Stimulated activated CD4-positive, alpha-beta T cell treated with anti-CD3 and anti-CD28 coated beads, TNF-alpha, amount 100 ng/mL, for 48 hours (primary cell): Measurements from ENCODE around the gene RABGAP1L.
"Not testable (repeated sequence)": the region's sequence is repeated elsewhere in the genome, so short reads cannot be mapped to it uniquely, and the experiment has no call there.

Source experiments
- DNase-seq, 3 donors: peaks; one replicate each; pipeline ENCODE4 v3.0.0-alpha.2; 2020; ENCODE audit warnings: low read depth in 3 of 3

RABGAP1L gene

DNA sequence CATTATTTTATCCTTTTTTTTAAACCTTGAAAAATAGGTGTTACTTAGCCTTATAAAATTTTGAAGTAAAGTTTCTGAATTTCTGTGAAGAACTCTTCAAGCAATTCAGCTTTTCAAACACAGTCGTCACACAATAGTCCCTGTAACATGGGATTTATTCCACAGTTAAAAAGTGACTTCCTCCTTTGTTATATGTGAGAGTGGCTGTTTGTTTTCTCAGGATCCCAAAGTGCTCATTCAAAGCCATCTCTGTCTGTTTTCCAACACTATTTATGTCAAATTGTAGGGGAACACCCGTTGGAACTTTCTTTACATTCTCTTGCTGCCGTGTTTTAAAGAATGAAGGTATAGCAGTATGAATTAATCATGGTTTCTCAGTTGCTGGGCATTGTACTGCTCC lies 207.6 kb downstream of the RABGAP1L start:
- no peak for DNase-seq

DNA sequence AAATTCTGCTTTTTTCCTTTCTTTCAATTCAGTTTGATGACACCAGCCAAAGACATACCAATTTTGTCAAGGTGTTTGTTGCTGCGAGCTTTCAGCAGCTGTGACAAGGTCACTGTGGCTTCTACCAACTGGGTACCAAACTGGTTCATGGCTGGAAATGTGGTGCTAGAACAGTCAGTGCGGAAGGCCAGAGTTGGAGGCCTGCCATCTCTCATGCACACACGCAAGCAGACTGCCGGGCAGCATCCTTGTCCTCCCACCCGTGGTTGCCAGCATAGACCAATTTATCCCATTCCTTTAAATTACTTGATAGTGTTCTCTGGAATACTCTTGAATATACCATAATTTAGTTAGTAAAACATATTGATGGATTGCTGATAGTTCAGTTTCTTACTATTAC lies 208.6 kb downstream of the RABGAP1L start:
- no peak for DNase-seq

DNA sequence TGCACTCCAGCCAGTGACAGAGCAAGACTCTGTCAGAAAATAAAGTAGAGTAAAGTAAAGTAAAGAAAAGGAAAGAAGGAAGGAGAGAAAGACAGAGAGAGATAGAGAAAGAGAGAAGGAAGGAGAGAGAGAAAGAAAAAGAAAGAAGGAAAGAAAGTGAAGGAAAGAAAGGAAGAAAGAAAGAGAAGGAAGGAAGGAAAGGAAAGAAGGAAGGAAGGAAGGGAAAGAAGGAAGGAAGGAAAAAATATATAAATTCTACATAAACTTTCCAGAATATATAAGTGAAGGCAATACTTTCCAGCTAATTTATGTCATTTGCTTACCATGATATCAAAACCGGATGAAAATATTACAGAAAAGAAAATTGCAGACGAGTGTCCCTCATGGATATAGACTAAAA lies 216.7 kb downstream of the RABGAP1L start:
- no peak for DNase-seq

DNA sequence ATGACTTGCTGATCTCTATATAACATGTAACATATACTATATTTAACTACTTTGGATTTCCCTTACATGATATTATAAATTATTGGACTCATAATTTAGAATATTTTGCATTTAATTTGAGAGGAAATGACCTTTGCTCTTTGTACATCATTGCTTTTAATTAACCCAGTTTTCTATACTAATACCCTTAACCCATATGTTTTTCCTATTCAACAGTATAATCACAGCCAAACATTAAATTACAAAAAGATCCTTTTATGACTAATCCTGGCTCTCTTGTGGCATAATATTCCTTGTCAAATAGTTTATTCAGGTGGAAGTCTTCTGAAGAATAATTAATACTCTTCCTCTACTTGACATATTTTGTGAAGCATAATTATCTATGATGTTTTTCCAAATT lies 232.4 kb downstream of the RABGAP1L start:
- no peak for DNase-seq

DNA sequence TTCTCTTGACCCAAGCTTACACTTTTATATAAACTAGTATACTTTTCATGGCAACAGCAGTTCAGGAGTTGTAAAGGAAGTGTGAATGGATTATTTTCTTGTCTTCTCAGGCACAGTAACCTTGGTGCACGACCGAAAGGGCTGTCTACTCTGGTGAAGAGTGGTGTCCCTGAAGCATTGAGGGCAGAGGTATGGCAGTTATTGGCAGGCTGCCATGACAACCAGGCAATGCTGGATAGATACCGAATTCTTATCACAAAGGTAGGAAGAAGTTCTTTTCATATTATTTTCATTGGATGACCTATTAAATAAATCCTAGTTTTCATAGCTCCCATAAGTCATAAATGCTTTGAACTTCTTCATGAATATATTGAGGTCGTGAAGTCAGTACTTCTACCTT lies 234.6 kb downstream of the RABGAP1L start:
- no peak for DNase-seq

DNA sequence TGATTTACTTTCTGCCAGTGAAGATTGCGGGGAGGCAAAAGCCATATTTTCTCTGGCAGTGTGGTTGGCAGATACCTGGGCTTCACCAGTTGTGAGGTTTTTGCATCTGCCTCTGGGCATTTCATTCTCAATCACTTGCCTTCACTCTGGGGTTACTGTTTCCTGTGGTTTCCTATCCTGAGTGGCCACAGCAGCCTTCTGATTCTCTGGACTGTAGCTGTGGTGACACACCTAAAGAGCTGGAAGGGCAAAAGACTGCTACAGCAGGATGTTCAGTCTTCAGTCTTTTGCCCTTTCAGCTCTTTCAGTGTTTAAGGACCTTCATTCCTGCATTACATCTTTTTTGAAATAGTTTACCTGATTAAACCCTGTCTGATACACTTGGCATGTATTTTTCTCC lies 237.9 kb downstream of the RABGAP1L start:
- DNase-seq = no peak

DNA sequence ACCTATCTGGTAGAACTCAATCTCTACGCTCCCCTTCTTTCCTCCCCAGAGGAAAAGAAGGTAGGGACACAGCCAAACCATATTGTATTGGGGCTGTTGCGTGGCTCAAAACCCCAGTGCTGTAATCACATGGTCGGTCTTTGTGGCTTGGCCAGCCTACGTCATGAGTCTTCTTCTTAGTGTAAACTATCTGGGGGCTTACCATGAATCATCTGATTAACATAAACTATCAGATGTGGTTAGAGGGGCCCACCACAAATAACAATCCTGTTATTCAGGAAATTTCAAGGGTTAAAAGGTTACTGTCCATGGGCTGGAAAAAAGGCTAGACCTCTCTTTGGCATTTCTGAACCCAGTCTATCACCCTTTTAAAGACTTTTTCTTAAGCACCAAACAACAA lies 238.9 kb downstream of the RABGAP1L start:
- DNase-seq = no peak

DNA sequence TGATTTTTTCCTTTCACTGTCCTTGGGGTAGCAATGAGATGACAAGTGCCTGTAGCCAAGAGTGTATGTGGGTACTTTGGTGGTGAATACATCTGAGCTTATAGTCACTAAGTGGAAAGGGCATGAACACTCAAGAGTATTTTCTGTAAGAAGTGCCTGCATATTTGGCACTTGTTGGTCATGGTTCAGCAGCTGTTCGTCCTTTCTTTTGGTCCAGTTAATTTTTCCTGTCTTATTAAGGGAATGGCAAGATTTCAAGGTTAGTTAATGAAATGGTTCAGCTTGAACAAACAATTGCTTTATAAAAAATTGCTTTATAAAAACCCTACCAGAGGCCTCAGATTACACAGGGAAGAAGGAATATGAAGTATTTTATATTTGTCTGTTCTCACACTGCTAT lies 239.9 kb downstream of the RABGAP1L start:
- no peak for DNase-seq

DNA sequence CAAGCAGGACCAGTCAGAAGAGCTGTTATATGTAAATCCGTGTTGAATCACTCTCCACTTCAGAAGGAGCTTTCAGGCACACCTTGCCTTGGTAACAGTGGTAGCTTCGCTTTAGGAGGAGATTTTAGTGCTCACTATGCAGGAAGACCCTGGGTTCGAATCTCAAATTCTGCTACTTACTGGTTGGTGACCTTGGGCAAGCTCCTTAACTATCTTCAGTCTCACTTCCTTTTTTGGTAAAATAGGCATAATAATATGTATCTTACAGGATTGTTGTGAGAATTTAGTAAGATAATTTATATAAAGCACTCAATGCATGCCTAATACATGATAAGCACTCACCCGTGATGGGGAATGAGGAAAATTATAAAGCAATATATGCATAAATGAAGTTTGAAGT lies 241.8 kb downstream of the RABGAP1L start:
- DNase-seq = no peak

DNA sequence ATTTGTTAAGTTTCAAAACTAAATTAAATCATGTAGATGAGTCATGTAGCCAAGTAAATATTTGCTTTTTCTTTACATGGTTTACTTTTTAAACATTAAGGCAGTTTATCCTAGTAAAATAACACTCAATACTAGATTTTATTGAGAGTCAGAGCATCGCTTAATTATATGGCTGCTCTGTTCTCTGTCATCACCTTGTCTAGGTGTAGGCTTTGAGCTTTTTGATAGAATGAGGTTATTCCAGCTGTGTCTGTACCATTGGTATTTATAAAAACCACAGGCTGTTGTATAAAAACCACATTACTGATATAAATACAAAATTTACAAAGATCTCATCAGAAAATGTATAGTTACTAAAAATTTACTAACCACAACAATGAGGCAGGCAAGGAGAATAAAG lies 245.9 kb downstream of the RABGAP1L start:
- no peak for DNase-seq

DNA sequence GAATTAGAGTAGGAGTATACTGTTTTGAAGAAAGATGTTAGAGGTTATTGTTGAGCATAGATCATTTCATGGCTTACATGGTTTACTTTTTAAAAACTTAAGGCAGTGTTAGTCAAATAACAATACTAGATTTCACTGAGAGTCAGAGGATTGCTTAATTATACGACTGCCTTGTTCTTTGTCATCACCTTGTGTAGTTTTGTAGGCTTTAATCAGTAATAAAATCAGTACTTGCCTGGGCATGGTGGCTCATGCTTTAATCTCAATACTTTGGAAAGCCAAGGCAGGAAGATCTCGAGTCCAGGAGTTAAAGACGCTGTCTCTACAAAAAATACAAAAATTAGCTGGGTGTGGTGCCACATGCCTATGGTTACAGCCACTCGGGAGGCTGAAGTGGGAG lies 247.1 kb downstream of the RABGAP1L start:
- DNase-seq = no peak

DNA sequence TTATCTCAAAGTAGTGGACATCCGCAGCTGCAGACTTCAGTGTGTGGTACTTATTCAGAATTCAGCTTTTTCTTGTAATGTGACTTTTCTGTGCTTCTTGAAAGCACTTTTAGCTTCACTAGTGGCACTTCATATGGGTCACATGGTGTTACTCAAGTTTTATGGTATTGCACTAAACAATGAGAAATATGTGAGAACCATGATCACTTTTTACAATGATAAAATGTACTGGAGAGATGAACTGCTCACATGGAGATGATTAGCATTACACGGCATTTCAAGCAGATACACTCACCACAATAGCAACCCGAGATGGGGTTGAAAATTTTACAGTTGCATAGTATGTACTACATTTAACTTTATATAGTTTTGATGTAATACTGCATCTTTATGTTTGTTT lies 248.3 kb downstream of the RABGAP1L start:
- no peak for DNase-seq

DNA sequence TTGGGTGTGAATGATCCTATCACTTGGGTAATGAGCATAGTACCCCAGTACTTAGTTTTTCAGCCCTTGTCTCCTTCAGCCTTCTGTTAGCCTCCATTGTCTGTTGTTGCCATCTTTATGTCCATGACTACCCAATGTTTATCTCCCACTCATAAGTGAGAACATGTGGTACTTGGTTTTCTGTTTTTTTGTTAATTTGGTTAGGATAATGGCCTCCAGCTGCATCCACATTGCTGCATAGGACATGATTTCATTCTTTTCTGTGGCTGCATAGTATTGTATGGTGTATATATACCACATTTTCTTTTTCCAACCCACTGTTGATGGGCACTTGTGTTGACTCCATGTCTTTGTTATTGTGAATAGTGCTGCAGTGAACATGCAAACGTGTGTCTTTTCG lies 248.8 kb downstream of the RABGAP1L start:
- no peak for DNase-seq

DNA sequence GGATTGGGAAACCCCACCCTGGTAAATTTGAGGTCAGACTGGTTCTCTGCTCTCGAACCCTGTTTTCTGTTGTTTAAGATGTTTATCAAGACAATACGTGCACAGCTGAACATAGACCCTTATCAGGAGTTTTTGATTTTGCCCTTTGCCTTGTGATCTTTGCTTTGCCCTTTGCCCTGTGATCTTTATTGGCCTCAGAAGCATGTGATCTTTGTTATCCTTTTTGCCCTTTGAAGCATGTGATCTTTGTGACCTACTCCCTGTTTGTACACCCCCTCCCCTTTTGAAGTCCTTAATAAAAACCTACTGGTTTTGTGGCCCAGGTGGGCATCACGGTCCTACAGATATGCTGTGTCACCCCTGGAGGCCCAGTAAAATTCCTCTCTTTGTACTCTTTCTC lies 250.5 kb downstream of the RABGAP1L start:
- DNase-seq = not testable (repeated sequence)

DNA sequence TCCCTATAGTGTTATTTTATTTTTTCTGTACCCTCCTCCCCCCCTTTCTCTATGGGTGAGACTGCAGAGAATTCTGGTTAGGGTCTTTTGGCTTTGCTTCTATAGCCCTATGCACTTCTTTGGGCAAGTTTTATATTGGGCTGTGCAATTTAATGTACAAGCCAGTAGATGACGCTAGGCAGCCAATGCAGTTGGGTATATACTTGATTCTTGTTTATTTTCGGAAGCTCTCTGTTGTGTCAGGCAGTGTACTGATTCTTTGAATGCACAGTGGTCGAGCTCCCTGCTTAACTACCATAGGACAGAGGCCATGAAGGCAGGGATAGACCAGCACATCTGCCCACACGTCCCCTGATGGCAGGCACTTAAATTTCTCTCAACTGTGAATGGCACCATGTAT lies 254.3 kb downstream of the RABGAP1L start:
- DNase-seq = no peak

DNA sequence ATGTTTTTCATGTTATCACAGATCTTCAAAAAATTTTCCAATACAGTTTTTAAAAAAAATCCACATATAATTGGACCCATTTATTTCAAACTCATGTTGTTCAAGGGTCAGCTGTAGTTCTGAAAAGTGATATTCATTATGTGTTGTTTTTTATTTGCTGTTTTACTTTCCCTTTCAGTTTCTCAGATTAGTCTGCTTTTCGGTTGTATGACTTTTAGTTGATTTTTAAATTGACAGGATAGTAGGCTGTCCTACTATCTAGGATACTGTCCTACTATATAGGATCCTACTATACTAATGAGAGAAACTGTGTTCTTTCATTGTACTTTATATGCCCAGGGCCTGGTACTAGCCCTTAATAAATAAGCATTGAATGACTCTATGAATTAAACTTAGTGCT lies 254.9 kb downstream of the RABGAP1L start:
- DNase-seq = no peak

DNA sequence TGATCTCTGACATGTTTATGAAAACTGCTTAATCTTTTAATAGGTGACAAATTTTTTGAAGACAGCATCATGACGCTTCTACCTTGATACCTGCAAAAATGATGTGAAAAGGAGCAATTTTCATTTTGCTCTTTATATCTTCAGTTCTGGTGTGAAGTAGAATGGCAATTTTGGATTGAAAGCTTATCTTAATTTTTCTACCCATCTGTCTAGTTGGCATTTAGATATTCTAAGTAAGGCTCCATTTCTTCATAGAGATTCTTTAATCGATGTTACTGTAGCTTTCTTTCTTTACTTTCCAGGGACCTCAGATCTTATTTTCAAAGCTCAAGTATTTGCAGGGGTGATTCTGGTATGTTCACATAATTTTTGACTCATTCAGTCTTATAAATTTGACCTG lies 256.2 kb downstream of the RABGAP1L start:
- no peak for DNase-seq

DNA sequence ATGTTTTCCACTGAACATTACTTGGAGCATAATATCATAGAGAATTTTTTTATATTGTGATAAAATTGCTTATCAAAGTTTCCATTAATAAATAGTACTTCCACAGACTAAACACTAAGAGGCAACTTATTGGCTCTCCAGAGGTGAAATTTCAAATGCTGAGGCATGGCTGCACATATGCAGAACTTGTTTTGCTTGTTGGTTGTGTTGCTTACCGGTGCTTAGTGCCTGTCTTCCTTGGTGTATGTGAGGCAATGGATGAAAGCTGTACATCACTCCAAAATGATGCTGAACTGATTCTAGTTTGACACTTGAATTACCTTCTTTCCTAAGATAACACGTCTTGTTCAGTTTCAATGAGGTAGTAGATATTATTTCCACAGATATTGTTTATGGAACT lies 258.6 kb downstream of the RABGAP1L start:
- no peak for DNase-seq

DNA sequence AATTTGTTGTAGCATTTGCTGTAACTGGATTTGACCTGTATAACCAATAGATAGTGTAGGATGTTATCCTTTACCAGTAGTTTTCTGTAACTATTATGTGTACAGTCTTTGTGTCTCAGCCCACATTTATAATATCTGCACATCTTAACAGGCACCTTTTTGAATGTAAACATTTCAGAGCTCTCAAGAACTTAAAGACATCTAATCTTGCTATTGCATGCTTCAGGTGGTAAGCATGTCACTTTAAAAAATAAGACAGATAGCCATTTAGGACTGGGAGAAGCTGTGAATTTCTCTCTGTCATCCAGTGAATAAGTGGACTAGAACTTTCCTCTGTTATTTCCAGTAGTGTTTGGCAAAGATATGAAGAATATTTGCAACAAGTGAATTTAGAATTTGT lies 265.8 kb downstream of the RABGAP1L start:
- no peak for DNase-seq

DNA sequence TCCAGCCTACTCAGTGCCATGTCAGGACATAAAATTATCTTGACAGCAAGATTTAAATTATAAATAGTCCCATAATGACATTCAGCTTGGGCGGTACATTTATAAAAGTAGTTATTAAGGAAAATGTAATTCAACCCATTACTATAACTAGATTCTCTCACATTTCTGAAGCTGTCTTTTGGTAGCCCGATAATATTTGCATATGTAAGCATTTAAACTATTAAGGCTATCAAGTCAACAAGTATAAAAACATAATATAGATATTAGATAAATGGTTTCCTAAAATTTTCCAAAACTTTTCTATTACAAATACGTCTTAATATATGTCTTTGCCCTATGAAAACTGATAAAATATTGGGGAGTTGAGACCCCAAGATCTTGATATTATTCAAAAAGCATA lies 266.8 kb downstream of the RABGAP1L start:
- DNase-seq = no peak

DNA sequence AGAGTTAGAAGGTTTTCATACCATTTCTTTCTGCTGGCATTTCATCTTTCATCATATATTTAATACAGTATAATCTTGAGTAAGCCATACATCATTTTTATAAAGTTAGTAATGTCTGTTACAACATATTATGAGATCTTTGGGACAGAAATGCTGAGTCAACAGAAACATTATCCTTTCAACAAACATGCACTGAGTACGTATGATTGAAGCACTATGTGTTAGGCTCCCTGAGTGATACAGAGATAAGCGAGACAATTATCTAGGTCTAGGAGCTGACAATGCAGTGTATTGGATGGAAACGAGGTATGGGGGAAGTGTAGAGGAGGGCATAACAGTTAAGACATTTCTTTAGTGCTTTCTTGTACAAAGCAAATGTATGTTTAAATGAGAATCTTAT lies 268.7 kb downstream of the RABGAP1L start:
- no peak for DNase-seq

DNA sequence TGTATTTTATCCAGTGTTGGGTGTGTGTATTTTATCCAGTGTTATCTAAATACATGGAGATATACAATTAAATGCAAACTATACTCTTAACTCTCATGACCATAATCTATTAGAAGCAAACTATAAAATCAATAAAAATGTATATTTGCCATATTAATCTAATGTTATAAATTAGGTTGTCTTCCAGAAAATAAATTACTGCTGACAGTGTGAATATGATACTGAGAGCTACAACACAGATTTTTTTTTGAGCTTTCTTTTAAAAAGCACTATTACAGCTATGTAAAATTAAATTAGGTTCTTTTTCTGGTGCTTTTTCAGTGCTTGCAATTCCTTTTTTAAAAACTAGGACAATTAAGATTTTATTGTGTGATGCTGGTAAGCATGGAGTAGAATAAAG lies 269.4 kb downstream of the RABGAP1L start:
- DNase-seq = no peak

DNA sequence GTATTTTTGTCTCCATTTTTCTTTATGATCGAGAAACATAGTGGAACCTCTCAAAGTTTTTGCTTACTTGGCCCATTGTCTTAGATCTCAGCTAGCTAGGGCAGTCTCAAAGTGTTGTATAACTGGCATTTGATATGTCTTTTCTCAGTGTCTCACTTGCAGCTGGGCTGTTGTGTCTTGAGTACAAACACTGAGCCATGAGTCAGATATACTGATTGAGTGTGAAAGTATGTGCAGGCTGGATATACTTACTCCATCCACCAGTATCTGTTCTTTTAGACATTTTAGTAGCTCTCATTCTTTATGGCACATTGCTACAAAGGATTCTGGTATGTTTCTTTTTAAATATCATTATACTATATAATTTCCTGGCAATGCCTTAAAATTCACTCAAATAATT lies 274.1 kb downstream of the RABGAP1L start:
- no peak for DNase-seq

DNA sequence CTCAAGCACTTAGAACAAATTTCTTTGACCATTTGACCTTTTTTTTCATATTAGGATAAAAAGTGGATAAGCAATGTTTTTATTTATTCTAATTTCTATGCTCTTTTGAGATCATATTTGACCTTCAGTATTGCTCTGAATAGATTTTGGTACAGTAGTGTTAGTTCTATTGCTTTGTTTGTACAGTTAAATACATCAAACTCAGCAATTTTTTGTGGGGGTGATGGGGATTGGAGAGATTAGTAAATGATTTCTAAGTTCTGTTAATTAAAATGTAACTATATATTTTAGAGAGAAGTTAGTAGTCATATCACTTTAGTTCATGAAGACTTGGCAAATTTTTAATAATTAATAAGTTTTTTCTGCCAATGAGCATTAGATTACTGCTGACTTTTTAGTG lies 286.0 kb downstream of the RABGAP1L start:
- DNase-seq = no peak

DNA sequence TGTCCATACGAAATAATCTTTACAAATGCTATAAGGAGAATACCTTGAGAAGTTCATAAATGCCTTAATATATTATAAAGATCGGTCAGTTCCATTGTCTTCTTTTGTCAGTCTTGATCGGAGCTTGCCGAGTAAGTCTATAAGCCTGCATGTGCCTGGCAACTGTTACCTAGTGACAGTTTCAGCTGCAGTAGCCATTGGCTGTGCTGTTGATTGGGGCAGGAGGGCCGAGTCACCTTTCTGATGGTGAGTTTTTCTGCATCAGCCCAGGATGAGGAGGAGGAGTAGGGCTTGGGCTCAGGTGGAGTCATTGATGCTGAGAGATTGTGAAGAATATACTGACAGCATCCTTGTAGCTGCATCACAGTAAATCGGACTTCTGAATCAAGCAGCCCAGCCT lies 286.5 kb downstream of the RABGAP1L start:
- no peak for DNase-seq
